WTC11 (cell line): Measurements from ENCODE around the gene ZSCAN29. TPM values are rescaled to one million over a fixed set of nuclear protein-coding genes. Genes with fewer than 3 reads are reported as not detected.

Experiments
- ATAC-seq: fragments of 200-7000 bp; cut with Tn5 transposase; 2 replicates; pipeline ENCODE4 v1.10.0; 2021; ENCODE audit warnings: mild to moderate bottlenecking, moderate library complexity
- CTCF ChIA-PET: fragments of 300-600 bp; sonication (Branson Sonifier 250); formaldehyde crosslinking; loops from one replicate; lab custom pipeline; 2021; ENCODE audit warnings: antibody characterized with exemption; lab: Charles Lee
- POLR2A ChIA-PET: fragments of 350-600 bp; sonication (Branson Sonifier 250); formaldehyde crosslinking; loops from one replicate; lab custom pipeline; 2021; ENCODE audit warnings: antibody characterized with exemption; lab: Charles Lee
- DNase-seq: peaks from one replicate; pipeline ENCODE4 v3.0.0; 2021; ENCODE audit warnings: low spot score
- H3K27ac Mint-ChIP-seq: 2 replicates; pipeline ENCODE4 v1.8.0; 2021; ENCODE audit warnings: mixed read lengths
- H3K27me3 Mint-ChIP-seq: 2 replicates; pipeline ENCODE4 v1.8.0; 2021; ENCODE audit warnings: low read depth, mild to moderate bottlenecking, moderate library complexity, mixed read lengths
- H3K36me3 Mint-ChIP-seq: 2 replicates; pipeline ENCODE4 v1.8.0; 2021; ENCODE audit warnings: mixed read lengths
- H3K4me1 Mint-ChIP-seq: 2 replicates; pipeline ENCODE4 v1.8.0; 2022; ENCODE audit warnings: mixed read lengths
- H3K4me3 Mint-ChIP-seq: 2 replicates; pipeline ENCODE4 v1.8.0; 2021; ENCODE audit warnings: mild to moderate bottlenecking, moderate library complexity, mixed read lengths
- H3K9me3 Mint-ChIP-seq: 2 replicates; pipeline ENCODE4 v1.8.0; 2021; ENCODE audit warnings: mixed read lengths
- ARID4B ChIP-seq: sonication (generic); formaldehyde crosslinking; IDR thresholded peaks from 2 replicates; pipeline ENCODE4 v1.8.0; 2023; ENCODE audit warnings: missing genetic modification reagents, mild to moderate bottlenecking, borderline replicate concordance
- ATF1 ChIP-seq: sonication (generic); formaldehyde crosslinking; IDR thresholded peaks from 2 replicates; pipeline ENCODE4 v1.8.1; 2023; ENCODE audit warnings: mild to moderate bottlenecking, moderate library complexity, missing genetic modification reagents
- CBFB ChIP-seq: sonication (generic); formaldehyde crosslinking; IDR thresholded peaks from 2 replicates; pipeline ENCODE4 v1.8.1; 2022; ENCODE audit warnings: mild to moderate bottlenecking, low read depth, missing genetic modification reagents
- E2F1 ChIP-seq: sonication (generic); formaldehyde crosslinking; IDR thresholded peaks from 2 replicates; pipeline ENCODE4 v1.8.0; 2022; ENCODE audit warnings: mild to moderate bottlenecking, missing genetic modification reagents
- ETV6 ChIP-seq: sonication (generic); formaldehyde crosslinking; IDR thresholded peaks from 2 replicates; pipeline ENCODE4 v1.8.1; 2022; ENCODE audit warnings: mild to moderate bottlenecking, missing genetic modification reagents
- FOXP1 ChIP-seq: sonication (generic); formaldehyde crosslinking; IDR thresholded peaks from 2 replicates; pipeline ENCODE4 v1.8.0; 2022; ENCODE audit warnings: missing genetic modification reagents, mild to moderate bottlenecking, moderate library complexity, borderline replicate concordance
- GABPB1 ChIP-seq: sonication (generic); formaldehyde crosslinking; IDR thresholded peaks from 2 replicates; pipeline ENCODE4 v1.8.1; 2023; ENCODE audit warnings: mild to moderate bottlenecking, missing genetic modification reagents
- HMGXB4 ChIP-seq: sonication (generic); formaldehyde crosslinking; IDR thresholded peaks from 2 replicates; pipeline ENCODE4 v1.8.1; 2023; ENCODE audit warnings: mild to moderate bottlenecking, moderate library complexity, missing genetic modification reagents
- ZBTB21 ChIP-seq: sonication (generic); formaldehyde crosslinking; IDR thresholded peaks from 2 replicates; pipeline ENCODE4 v1.8.1; 2023; ENCODE audit warnings: mild to moderate bottlenecking, missing genetic modification reagents, borderline replicate concordance
- ZNF121 ChIP-seq: sonication (generic); formaldehyde crosslinking; IDR thresholded peaks from 2 replicates; pipeline ENCODE4 v1.8.0; 2023; ENCODE audit warnings: missing genetic modification reagents
- ZNF219 ChIP-seq: sonication (generic); formaldehyde crosslinking; IDR thresholded peaks from 2 replicates; pipeline ENCODE4 v1.8.0; 2023; ENCODE audit warnings: missing genetic modification reagents, mild to moderate bottlenecking, borderline replicate concordance
- ZNF232 ChIP-seq: sonication (generic); formaldehyde crosslinking; IDR thresholded peaks from 2 replicates; pipeline ENCODE4 v1.8.0; 2022; ENCODE audit warnings: mild to moderate bottlenecking, missing genetic modification reagents
- ZSCAN18 ChIP-seq: fragments of 250-450 bp; sonication (Bioruptor Pico); IDR thresholded peaks from 2 replicates; pipeline ENCODE4 v2.1.2; 2022; ENCODE audit warnings: mild to moderate bottlenecking, moderate library complexity
- total RNA-seq: library from RNA; stranded (reverse); gene quantifications from 3 replicates; pipeline ENCODE4 v1.2.3, GENCODE V29; 2021
- TF ChIP-seq, protein P1 (sequence below): sonication (generic); formaldehyde crosslinking; IDR thresholded peaks from 2 replicates; pipeline ENCODE4 v1.8.0; 2023; ENCODE audit warnings: mild to moderate bottlenecking, missing genetic modification reagents
- TF ChIP-seq, protein P2 (sequence below): sonication (generic); formaldehyde crosslinking; IDR thresholded peaks from 2 replicates; pipeline ENCODE4 v1.8.0; 2022; ENCODE audit warnings: mild to moderate bottlenecking, missing genetic modification reagents
- TF ChIP-seq, protein P3 (sequence below): sonication (generic); formaldehyde crosslinking; IDR thresholded peaks from 2 replicates; pipeline ENCODE4 v1.8.0; 2023; ENCODE audit warnings: missing genetic modification reagents
- TF ChIP-seq, protein P4 (sequence below): sonication (generic); formaldehyde crosslinking; IDR thresholded peaks from 2 replicates; pipeline ENCODE4 v1.8.1; 2022; ENCODE audit warnings: mild to moderate bottlenecking, moderate library complexity, missing genetic modification reagents
- TF ChIP-seq, protein P5 (sequence below): sonication (generic); formaldehyde crosslinking; IDR thresholded peaks from 2 replicates; pipeline ENCODE4 v1.8.0; 2022; ENCODE audit warnings: mild to moderate bottlenecking, missing genetic modification reagents

Gene ZSCAN29
- total RNA-seq, 1 experiment from 2014 or later, result 39.7 TPM

DNA sequence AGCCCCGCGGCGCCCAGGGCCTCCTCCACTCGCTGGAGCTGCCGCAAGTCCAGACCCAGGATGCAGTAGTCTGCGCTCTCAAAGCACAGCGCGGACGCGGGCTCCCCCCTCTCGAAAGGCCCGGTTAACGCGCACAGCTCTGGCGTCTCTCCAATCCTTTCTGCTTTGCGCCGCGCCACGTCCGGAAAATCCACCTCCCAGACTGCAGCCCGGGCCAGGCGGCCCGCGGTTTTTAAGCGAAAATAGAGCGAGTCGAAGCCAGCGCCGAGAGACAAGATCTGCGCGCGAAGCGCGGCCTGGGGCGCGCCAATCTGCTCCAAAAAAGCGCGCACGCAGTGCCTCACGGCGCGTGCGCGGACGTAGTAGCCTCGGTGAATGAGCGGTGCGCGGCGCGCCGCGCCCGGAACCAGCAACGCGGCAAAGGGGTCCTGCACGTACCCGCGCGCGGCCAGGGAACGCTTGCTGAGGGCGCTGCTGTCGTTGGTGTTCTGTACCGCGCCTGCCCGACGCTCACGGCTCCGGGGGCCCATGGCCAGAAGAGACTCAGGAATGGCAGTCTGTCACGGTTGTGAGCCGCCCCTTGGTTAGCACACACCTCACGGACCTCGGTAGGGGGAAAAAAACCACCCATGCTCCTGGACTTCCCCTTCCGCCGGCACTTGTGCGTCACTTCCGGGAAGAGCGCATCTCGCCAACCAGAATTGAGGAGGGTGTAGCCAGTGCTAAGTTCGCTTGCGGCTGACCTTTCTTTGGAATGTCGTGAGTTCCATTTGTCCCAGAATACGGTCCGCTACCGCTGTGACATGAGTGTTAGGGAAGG lies 40.7 kb downstream of the ZSCAN29 start, which contains the start of gene LCMT2:
TSS of gene LCMT2 (minus strand) at position 614 of the 820 bp plus-strand sequence. CDS start at position 530, 84 bp downstream.
- Mint-ChIP-seq H3K4me3 (peak within 1 kb of the TSS; percentile 90), H3K27ac (peak within 1 kb of the TSS; percentile 91), H3K27me3 (peaks cover 5% of the 10 kb centered on the region), H3K36me3 (peaks cover 8% of the 10 kb centered on the region), H3K4me1 (peaks cover 20% of the 10 kb centered on the region), H3K9me3 (no peaks in the 10 kb centered on the region)
- DNase-seq (peak; percentile 87), ATAC-seq (peak; percentile 95)
- CTCF ChIA-PET, result interaction anchor here (1.1 to 1.4 kb wide), 4 partner anchors 46 to 126 kb away, joined by 3 to 5 read pairs (median 4); no protein-coding TSS in a partner anchor
- POLR2A ChIA-PET, result no interaction called here
- TF ChIP-seq, protein P1, sequence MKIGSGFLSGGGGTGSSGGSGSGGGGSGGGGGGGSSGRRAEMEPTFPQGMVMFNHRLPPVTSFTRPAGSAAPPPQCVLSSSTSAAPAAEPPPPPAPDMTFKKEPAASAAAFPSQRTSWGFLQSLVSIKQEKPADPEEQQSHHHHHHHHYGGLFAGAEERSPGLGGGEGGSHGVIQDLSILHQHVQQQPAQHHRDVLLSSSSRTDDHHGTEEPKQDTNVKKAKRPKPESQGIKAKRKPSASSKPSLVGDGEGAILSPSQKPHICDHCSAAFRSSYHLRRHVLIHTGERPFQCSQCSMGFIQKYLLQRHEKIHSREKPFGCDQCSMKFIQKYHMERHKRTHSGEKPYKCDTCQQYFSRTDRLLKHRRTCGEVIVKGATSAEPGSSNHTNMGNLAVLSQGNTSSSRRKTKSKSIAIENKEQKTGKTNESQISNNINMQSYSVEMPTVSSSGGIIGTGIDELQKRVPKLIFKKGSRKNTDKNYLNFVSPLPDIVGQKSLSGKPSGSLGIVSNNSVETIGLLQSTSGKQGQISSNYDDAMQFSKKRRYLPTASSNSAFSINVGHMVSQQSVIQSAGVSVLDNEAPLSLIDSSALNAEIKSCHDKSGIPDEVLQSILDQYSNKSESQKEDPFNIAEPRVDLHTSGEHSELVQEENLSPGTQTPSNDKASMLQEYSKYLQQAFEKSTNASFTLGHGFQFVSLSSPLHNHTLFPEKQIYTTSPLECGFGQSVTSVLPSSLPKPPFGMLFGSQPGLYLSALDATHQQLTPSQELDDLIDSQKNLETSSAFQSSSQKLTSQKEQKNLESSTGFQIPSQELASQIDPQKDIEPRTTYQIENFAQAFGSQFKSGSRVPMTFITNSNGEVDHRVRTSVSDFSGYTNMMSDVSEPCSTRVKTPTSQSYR (CRISPR knock-in tag), result 0 out of 2 replicates have a peak, but pooled peaks have one; percentile 66
- TF ChIP-seq, protein P2, sequence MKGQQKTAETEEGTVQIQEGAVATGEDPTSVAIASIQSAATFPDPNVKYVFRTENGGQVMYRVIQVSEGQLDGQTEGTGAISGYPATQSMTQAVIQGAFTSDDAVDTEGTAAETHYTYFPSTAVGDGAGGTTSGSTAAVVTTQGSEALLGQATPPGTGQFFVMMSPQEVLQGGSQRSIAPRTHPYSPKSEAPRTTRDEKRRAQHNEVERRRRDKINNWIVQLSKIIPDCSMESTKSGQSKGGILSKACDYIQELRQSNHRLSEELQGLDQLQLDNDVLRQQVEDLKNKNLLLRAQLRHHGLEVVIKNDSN, result peak; percentile 67; the same call in 1 of the 2 replicates
- TF ChIP-seq ATF1, result 0 out of 2 replicates have a peak, but pooled peaks have one; percentile 47
- no peak for TF ChIP-seq CBFB (CRISPR knock-in tag)
- TF ChIP-seq E2F1 (CRISPR knock-in tag), result 0 out of 2 replicates have a peak, but pooled peaks have one; percentile 70
- TF ChIP-seq, protein P3, sequence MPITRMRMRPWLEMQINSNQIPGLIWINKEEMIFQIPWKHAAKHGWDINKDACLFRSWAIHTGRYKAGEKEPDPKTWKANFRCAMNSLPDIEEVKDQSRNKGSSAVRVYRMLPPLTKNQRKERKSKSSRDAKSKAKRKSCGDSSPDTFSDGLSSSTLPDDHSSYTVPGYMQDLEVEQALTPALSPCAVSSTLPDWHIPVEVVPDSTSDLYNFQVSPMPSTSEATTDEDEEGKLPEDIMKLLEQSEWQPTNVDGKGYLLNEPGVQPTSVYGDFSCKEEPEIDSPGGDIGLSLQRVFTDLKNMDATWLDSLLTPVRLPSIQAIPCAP (CRISPR knock-in tag), result peak; percentile 53; the same call in 1 of the 2 replicates
- TF ChIP-seq ARID4B (CRISPR knock-in tag), result peak; percentile 94
- TF ChIP-seq ZNF121, result no peak
- TF ChIP-seq ZNF232 (CRISPR knock-in tag), result 0 out of 2 replicates have a peak, but pooled peaks have one; percentile 30
- 0 out of 2 replicates have a peak, but pooled peaks have one; percentile 5 for TF ChIP-seq ZBTB21 (CRISPR knock-in tag)
- TF ChIP-seq ETV6 (CRISPR knock-in tag), result peak; percentile 100
- TF ChIP-seq FOXP1 (CRISPR knock-in tag), result peak; percentile 59
- TF ChIP-seq HMGXB4 (CRISPR knock-in tag), result peak; percentile 80; the same call in 1 of the 2 replicates
- peak; percentile 72 for TF ChIP-seq GABPB1 (CRISPR knock-in tag)
- TF ChIP-seq, protein P4, sequence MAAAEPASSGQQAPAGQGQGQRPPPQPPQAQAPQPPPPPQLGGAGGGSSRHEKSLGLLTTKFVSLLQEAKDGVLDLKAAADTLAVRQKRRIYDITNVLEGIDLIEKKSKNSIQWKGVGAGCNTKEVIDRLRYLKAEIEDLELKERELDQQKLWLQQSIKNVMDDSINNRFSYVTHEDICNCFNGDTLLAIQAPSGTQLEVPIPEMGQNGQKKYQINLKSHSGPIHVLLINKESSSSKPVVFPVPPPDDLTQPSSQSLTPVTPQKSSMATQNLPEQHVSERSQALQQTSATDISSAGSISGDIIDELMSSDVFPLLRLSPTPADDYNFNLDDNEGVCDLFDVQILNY (CRISPR knock-in tag), result peak; percentile 90; the same call in 1 of the 2 replicates
- TF ChIP-seq, protein P5, sequence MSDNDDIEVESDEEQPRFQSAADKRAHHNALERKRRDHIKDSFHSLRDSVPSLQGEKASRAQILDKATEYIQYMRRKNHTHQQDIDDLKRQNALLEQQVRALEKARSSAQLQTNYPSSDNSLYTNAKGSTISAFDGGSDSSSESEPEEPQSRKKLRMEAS (CRISPR knock-in tag), result peak; percentile 92
- no peak for TF ChIP-seq ZSCAN18 (CRISPR knock-in tag)
- no peak for TF ChIP-seq ZNF219 (CRISPR knock-in tag)
